GM10266 (cell line): ENCODE data around the gene DUSP16.

Experiments
- DNase-seq: peaks from one replicate; pipeline ENCODE4 v3.0.0; 2012; ENCODE audit errors: extremely low spot score
- CTCF ChIP-seq: IDR thresholded peaks from 2 replicates; pipeline ENCODE4 v1.5.1; 2012; ENCODE audit warnings: mild to moderate bottlenecking, low read depth; ENCODE audit not compliant: control insufficient read depth, insufficient read depth; ENCODE audit errors: missing control alignments

Gene DUSP16

GRCh38 chr12:12553208-12553785, 9.4 kb downstream of the DUSP16 start:
- DNase-seq = no peak
- TF ChIP-seq CTCF = no peak

DNA sequence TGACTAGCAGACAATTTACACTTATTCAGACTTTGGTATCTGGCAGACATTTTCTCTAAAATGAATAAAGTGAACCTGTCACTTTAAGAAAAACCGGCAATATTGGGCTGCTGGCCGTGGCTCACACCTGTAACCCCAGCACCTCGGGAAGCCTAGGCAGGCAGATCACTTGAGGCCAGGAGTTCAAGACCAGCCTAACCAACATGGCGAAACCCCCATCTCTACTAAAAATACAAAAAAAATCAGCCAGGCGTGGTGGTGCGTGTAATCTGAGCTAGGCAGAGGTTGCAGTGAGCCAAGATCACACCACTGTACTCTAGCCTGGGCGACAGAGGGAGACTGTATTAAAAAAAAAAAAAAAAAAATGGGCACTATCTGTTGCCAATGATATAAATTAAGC, 11.5 kb downstream of the DUSP16 start:
- DNase-seq = no peak
- no peak for TF ChIP-seq CTCF

- DNase-seq = no peak
- TF ChIP-seq CTCF = no peak
Observed at GRCh38 chr12:12550277-12550676, 12.4 kb downstream of the DUSP16 start.

DNA sequence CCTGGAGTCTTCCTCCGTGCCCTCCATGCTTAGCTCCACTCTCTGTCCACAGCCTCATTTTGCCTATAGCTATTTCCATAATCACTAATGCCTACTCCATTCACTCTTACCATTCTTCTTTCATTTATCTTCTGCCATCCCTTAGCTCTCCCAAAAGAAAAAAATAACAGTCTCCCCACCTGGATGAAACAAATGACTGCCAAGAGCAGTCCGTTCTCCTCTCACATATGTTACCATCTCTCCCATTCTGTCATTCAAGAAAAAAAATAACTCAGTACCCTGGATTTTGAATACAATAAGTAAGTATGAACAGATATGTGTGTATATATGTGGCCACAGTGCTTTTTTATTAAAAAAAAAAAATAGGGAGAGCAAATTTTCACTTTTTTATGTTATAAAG, 13.2 kb downstream of the DUSP16 start:
- no peak for TF ChIP-seq CTCF
- no peak for DNase-seq

- DNase-seq = no peak
- no peak for TF ChIP-seq CTCF
Observed at GRCh38 chr12:12548713-12549112, 13.9 kb downstream of the DUSP16 start.

- no peak for TF ChIP-seq CTCF
Observed at GRCh38 chr12:12546314-12546772, 16.3 kb downstream of the DUSP16 start.

GRCh38 chr12:12543959-12544358, 18.7 kb downstream of the DUSP16 start:
- no peak for DNase-seq

More at GRCh38 chr12:12546314-12546772, 16.3 kb downstream of the DUSP16 start:
- no peak for DNase-seq

More at GRCh38 chr12:12543959-12544358, 18.7 kb downstream of the DUSP16 start:
- no peak for TF ChIP-seq CTCF
